Epidermal melanocyte (primary cell): Measurements from ENCODE around the gene TRIM52.
A peak's percentile ranks its signal among the peaks of the same experiment; 100 is the strongest.

Source experiments
- DNase-seq: peaks from one replicate; pipeline ENCODE4 v3.0.0; 2011; ENCODE audit warnings: low spot score; ENCODE audit not compliant: insufficient read length

TRIM52 gene

DNA sequence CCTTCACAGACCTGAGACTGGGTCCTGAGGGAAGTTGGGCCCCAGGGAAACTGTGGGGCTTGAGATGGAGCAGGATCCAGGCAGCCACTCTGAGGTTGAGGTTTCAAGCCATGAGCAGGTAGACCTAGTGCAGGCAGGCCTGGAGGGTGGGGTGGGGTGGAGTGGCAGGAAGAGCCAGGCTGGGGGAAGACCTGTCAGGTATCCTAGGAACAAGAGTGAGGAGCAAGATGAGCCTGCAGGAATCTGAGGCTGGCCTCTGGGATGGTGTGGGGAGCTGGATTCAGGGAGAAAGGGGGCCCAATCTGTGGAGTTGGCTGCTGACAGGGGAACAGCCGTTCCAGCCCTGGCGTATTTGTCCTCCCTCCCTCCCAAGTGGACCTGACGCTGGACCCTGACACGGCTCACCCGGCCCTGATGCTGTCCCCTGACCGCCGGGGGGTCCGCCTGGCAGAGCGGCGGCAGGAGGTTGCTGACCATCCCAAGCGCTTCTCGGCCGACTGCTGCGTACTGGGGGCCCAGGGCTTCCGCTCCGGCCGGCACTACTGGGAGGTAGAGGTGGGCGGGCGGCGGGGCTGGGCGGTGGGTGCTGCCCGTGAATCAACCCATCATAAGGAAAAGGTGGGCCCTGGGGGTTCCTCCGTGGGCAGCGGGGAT is 27.0 kb downstream of the TRIM52 start:
- no peak for DNase-seq

- DNase-seq = no peak
These were observed 27.7 kb downstream of the TRIM52 start for GRCh38 chr5:181233088-181233800.

DNA sequence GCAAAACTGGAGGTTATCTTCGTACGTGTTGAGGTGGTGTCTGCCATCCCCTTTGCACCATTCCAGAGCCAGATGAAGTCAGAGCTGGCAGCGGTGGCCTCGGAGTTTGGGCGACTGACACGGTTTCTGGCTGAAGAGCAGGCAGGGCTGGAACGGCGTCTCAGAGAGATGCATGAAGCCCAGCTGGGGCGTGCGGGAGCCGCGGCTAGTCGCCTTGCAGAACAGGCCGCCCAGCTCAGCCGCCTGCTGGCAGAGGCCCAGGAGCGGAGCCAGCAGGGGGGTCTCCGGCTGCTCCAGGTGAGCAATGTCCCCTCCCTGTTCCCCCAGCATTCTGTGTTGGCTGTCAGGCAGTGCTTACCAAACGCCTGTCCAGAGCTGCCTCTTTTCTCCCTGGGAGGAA is 28.4 kb downstream of the TRIM52 start:
- DNase-seq = no peak

DNA sequence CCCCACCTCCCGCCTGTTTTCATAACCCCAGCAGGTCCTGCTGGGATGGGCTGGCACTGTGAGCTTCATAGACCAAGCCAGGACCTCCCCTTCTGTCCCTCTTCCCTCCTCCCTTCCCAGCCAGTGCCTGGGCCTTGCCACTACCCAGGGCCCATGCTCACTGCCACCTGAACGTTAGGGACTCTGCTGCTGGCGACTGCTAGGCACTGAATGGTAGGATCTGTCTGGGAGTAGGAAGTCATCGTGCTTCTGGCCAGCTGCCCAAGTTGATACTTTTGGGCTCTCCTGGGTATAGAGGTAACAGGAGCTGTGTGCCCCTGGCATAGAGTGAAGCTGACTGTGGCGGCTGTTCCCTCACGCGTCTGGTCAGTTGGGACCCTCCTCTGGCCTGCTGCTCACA is 29.5 kb downstream of the TRIM52 start:
- DNase-seq = no peak

DNA sequence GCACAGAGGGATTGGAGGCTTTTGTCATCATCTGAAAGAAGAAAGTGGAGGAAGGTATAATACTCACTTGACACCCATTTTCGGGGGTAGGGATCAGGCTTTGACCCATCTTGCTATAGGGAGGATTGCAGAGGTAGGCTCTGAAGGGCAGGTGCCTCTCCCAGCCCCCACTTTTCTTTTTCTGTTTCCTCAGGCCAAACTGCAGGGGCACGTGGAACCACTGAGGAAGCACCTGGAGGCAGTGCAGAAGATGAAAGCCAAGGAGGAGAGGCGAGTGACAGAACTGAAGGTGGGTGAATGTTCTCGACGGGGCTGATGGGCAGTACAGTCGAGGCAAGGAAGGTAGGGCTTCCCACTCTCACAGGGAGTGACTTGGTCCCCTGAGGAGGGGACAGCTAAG is 30.4 kb downstream of the TRIM52 start:
- no peak for DNase-seq

DNA sequence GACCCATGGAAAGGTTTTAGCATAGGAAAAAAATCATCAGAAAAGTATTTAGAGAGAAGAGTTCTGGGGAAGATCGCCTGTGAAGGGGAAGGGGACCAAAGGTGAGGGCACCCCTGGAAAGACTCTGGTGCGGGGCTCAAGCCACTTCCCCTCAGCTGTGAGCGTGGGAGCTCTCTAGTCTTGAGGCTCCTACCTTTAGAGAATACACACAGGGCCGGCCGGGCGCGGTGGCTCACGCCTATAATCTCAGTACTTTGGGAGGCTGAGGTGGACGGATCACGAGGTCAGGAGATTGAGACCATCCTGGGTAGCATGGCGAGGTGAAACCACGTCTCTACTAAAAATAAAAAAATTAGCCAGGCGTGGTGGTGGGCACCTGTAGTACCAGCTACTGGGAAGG is 30.9 kb downstream of the TRIM52 start:
- DNase-seq = no peak

GRCh38 chr5:181224390-181225229 is 36.3 kb downstream of the TRIM52 start:
- DNase-seq = no peak

- DNase-seq = no peak
These were observed 37.1 kb downstream of the TRIM52 start for GRCh38 chr5:181223729-181224389.

DNA sequence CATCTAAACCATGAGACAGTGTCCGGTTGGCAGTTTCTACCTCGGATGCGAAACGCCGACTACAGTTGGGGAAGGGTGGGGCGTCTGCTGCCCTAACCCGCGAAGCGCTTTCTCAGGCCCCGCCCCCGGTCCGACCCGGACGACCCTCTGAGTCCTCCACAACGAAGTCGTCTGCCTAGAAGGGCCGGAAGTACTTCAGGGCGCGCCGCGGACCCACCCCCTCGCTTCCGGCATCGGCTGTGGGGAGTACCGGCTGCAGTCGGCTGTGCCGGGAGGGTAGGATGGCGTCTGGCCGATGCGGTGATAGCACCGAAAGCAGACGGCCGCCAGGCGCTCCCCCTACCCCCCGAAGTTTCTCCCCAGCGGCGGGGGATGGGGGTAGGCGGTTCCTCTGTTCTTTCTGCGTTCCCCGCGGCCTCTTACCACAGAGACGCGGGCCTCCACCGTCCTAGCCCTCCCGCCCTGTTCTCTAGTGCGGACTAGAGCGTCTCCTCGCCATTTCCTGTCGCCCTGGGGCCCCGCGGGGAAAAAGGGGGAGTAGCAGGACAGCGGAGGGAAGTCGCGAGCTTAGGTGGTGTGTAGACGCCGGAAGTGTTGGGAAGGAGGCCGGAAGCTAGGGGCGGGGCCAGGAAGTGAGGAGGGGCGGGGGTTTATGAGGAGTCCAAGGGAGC is 37.8 kb downstream of the TRIM52 start, which contains the start of gene TRIM41:
Gene TRIM41 (plus strand): TSS at position 224 of the 671 bp plus-strand sequence. CDS start 719 bp downstream, outside the sequence.
- DNase-seq = peak; percentile 94

DNA sequence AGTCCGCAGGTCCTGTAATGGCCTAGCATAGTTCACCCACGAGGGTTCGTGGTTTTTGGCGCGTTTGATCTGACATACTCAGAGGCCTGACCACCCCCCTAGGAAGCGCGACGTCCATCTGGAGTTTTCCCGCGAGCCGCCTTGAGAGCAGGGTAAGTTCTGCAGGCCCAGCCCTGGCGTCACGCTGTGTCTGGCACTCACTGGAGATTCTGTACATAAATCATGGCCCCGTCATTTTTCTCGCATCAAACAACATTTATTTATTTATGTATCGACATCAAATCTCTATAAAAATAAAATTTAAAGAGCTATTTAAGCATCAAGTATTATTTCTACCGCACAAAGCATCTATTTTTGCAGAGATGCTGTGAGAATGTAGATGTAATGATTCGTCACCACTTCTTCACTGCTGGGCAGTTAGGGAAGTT is 38.3 kb downstream of the TRIM52 start:
- no peak for DNase-seq

- no peak for DNase-seq
These were observed 38.9 kb downstream of the TRIM52 start for GRCh38 chr5:181221792-181222629.

- no peak for DNase-seq
These were observed 39.7 kb downstream of the TRIM52 start for GRCh38 chr5:181221105-181221791.

DNA sequence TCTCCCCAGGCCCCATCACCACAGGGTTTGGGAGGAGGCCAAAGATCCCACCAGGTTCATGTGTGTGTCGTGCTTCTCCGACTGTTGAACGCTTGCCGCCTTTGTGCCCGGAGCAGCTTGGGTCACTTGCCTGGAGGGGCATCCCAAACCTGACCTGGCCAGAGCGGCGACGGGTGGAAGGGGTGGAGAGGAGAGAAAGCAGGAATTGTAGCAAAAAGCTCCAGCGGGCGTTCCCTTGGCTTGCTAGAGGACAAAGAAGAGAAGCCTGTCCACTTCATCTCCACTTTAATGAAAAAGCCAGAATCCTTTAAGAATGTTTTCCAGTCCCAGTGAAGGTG is 40.8 kb downstream of the TRIM52 start:
- no peak for DNase-seq

- no peak for DNase-seq
These were observed 41.4 kb downstream of the TRIM52 start for GRCh38 chr5:181219262-181220177.

GRCh38 chr5:181218795-181219124 is 42.2 kb downstream of the TRIM52 start:
- DNase-seq = no peak

GRCh38 chr5:181217803-181218062 is 43.2 kb downstream of the TRIM52 start:
- DNase-seq = no peak

DNA sequence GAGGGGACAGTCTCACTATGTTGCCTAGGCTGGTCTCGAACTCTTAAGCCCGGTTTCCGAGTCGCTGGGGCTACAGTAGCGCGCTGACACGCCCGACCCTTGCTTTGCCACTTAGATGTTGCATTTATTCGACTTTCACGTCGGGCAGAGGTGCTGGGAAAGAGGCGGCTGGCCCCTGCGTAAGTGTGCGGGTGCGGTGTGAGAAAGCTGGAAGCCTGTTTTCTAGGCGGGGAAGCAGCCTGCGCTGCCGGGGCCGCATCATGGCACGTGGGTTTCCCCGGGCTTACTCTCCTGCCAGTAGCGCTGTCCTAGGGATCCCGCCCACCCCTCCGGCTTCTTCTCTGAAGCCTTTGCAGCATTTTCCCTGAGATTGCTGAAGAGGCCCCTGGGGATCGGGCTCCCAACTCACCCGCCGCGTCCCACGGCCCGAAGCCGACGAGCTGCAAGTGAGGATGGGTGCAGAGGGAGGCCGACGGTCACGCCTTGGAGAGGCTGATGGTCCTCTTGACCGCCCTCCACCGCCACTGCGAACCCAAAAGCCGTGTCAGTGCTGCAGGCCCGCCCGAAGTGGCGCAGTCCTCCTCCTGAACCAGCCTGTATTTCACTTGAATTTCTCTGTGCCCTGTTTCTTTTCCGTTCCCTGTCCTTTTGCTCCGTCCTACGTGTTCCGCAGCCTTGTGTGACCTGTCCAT is 43.7 kb downstream of the TRIM52 start:
- DNase-seq = no peak
